ENCODE results near the gene PTDSS2. TPM values are rescaled to one million over a fixed set of nuclear protein-coding genes. Genes with fewer than 3 reads are reported as not detected.

The PTDSS2 gene
- total RNA-seq, 4 donors from 2014 or later = 21.0 to 42.7 (median 31.7) TPM

- TF ChIP-seq POLR2A (IDR thresholded peaks at IDR 0.05) = no peak
- TF ChIP-seq CTCF (IDR thresholded peaks at IDR 0.05) = no peak
- H3K36me3 ChIP-seq = peaks cover 0 to 51% (median 0%) of the 10 kb centered on the region in 3 donors
Measured at GRCh38 chr11:501683-502287, 51.7 kb downstream of the PTDSS2 start.

GRCh38 chr11:502288-503178, 52.5 kb downstream of the PTDSS2 start:
- H3K36me3 ChIP-seq = peaks cover 0 to 45% (median 0%) of the 10 kb centered on the region in 3 donors
- H3K9me3 ChIP-seq = no peaks in the 10 kb centered on the region
- no peaks in the 10 kb centered on the region for H3K27me3 ChIP-seq
- H3K27ac ChIP-seq = peak overlapping the region in 2 of 4 donors; percentile 6 to 73
- no peak overlapping the region for H3K4me3 ChIP-seq
- DNase-seq = peak in 1 of 3 donors; percentile 44
- TF ChIP-seq POLR2A (IDR thresholded peaks at IDR 0.05) (no peak), CTCF (IDR thresholded peaks at IDR 0.05) (no peak)
- peaks cover 6 to 33% (median 17%) of the 10 kb centered on the region in 4 donors for H3K4me1 ChIP-seq

More at GRCh38 chr11:501683-502287, 51.7 kb downstream of the PTDSS2 start:
- Histone ChIP-seq H3K9me3 (no peaks in the 10 kb centered on the region), H3K4me1 (peaks cover 6 to 32% (median 16%) of the 10 kb centered on the region in 4 donors), H3K4me3 (no peak overlapping the region), H3K27me3 (no peaks in the 10 kb centered on the region), H3K27ac (no peak overlapping the region)
- DNase-seq = peak in 1 of 3 donors; percentile 47

- Histone ChIP-seq H3K4me3 (peak overlapping the region; percentile 36 to 56 (median 46)), H3K4me1 (peaks cover 6 to 40% (median 19%) of the 10 kb centered on the region in 4 donors), H3K27me3 (no peaks in the 10 kb centered on the region), H3K27ac (peak overlapping the region; percentile 20 to 73 (median 64)), H3K36me3 (peaks cover 0 to 37% (median 0%) of the 10 kb centered on the region in 3 donors), H3K9me3 (no peaks in the 10 kb centered on the region)
- TF ChIP-seq CTCF (IDR thresholded peaks at IDR 0.05) (no peak), POLR2A (IDR thresholded peaks at IDR 0.05) (no peak)
- DNase-seq = peak in 2 of 3 donors; percentile 49 to 68
Measured at GRCh38 chr11:503179-503981, 53.3 kb downstream of the PTDSS2 start.

- Histone ChIP-seq H3K4me1 (peaks cover 6 to 40% (median 19%) of the 10 kb centered on the region in 4 donors), H3K36me3 (peaks cover 0 to 37% (median 0%) of the 10 kb centered on the region in 3 donors), H3K27ac (peak overlapping the region; percentile 20 to 73 (median 64)), H3K9me3 (no peaks in the 10 kb centered on the region), H3K27me3 (no peaks in the 10 kb centered on the region), H3K4me3 (peak overlapping the region; percentile 36 to 56 (median 46))
- DNase-seq = no peak
- TF ChIP-seq CTCF (IDR thresholded peaks at IDR 0.05) (no peak), POLR2A (IDR thresholded peaks at IDR 0.05) (no peak)
Measured at GRCh38 chr11:504053-504993, 54.2 kb downstream of the PTDSS2 start.

All from Peyer's patch (tissue), 4 donors.